Panc1 (cell line): Measurements from ENCODE around the gene RAET1E. TPM values are rescaled to one million over a fixed set of nuclear protein-coding genes. Genes with fewer than 3 reads are reported as not detected.
"Not testable (repeated sequence)": the region's sequence is repeated elsewhere in the genome, so short reads cannot be mapped to it uniquely, and the experiment has no call there.

ENCODE experiments used
- ATAC-seq: fragments of 200-7000 bp; cut with Tn5 transposase; 2 replicates; pipeline ENCODE4 v1.9.1; 2020; ENCODE audit warnings: mild to moderate bottlenecking, moderate library complexity
- BruUV-seq: library from RNA; stranded (reverse); fragments of 400-500 nt; replicated peaks from 2 replicates; lab custom pipeline; 2021; lab: Mats Ljungman, UMichigan
- CTCF ChIA-PET: fragments of 300-600 bp; sonication (Branson Sonifier 250); formaldehyde crosslinking; loops from one replicate; lab custom pipeline; 2022; ENCODE audit warnings: antibody characterized with exemption; lab: Charles Lee
- POLR2A ChIA-PET: fragments of 300-600 bp; sonication (Branson Sonifier 250); formaldehyde crosslinking; loops from one replicate; lab custom pipeline; 2022; ENCODE audit warnings: antibody characterized with exemption; lab: Charles Lee
- DNase-seq: peaks from one replicate; pipeline ENCODE4 v3.0.0-alpha.2; 2010; ENCODE audit warnings: low read depth, low spot score
- H3K27ac ChIP-seq: 2 replicates; pipeline ENCODE4 v1.5.1; 2011; ENCODE audit warnings: mild to moderate bottlenecking, low read length, inconsistent platforms
- H3K27me3 ChIP-seq: fragments of 200-500 bp; sonication (Bioruptor generic); 2 replicates; pipeline ENCODE4 v1.6.0; 2014; ENCODE audit warnings: low read length, inconsistent platforms; ENCODE audit not compliant: control insufficient read depth, insufficient read depth
- H3K36me3 ChIP-seq: fragments of 200-500 bp; sonication (Bioruptor generic); 2 replicates; pipeline ENCODE4 v1.5.1; 2014; ENCODE audit warnings: inconsistent platforms, mild to moderate bottlenecking, low read length, moderate library complexity; ENCODE audit not compliant: control insufficient read depth, insufficient read depth
- H3K4me1 ChIP-seq: 2 replicates; pipeline ENCODE4 v1.5.1; 2011; ENCODE audit warnings: inconsistent platforms, mild to moderate bottlenecking, low read length, moderate library complexity; ENCODE audit not compliant: control insufficient read depth, insufficient read depth
- H3K4me3 ChIP-seq, 2 experiments: 2 replicates each; pipeline ENCODE4 v1.5.1; 2011 to 2012; ENCODE audit warnings: low read depth in 2 of 2, low read length in 2 of 2, mild to moderate bottlenecking in 2 of 2, inconsistent platforms in 1 of 2, moderate library complexity in 1 of 2
- H3K9me3 ChIP-seq: fragments of 200-500 bp; sonication (Bioruptor generic); 2 replicates; pipeline ENCODE4 v1.5.1; 2014; ENCODE audit warnings: low read depth, mild to moderate bottlenecking, inconsistent platforms, low read length, moderate library complexity; ENCODE audit not compliant: control insufficient read depth, insufficient read depth
- CTCF ChIP-seq: fragments of 450-650 bp; IDR thresholded peaks from 2 replicates; pipeline ENCODE4 v1.5.1; 2017; ENCODE audit warnings: mild to moderate bottlenecking
- POLR2AphosphoS5 ChIP-seq: IDR thresholded peaks from 2 replicates; pipeline ENCODE4 v1.6.1; 2012; ENCODE audit warnings: mild to moderate bottlenecking, low read depth, low read length, moderate library complexity
- REST ChIP-seq, 2 experiments: IDR thresholded peaks; 2 replicates each; pipeline ENCODE4 v1.6.1; 2011 to 2012; ENCODE audit warnings: low read depth in 2 of 2, control low read depth in 1 of 2, low read length in 1 of 2, mild to moderate bottlenecking in 1 of 2, moderate library complexity in 1 of 2; ENCODE audit not compliant: insufficient read depth in 1 of 2
- SIN3A ChIP-seq: IDR thresholded peaks from 2 replicates; pipeline ENCODE4 v1.6.1; 2012; ENCODE audit warnings: low read depth, mild to moderate bottlenecking, low read length, moderate library complexity, borderline replicate concordance; ENCODE audit not compliant: insufficient read depth
- TCF7L2 ChIP-seq: IDR thresholded peaks from 2 replicates; pipeline ENCODE4 v1.6.1; 2011; ENCODE audit warnings: mild to moderate bottlenecking, low read depth, low read length, inconsistent platforms
- in situ Hi-C: cut with HindIII; loops from 2 replicates; pipeline ENCODE4 v1.10.0; 2016; ENCODE audit warnings: low sequenced_read_pairs, low pct_unique_long_range_greater_than_20kb
- intact Hi-C: fragments of 100-400 bp; cut with micrococcal nuclease; formaldehyde crosslinking; loops from one replicate; pipeline ENCODE4 v1.10.0; 2022; ENCODE audit not compliant: unreplicated experiment
- total RNA-seq: library from RNA; stranded (reverse); gene quantifications from one replicate; pipeline ENCODE4 v1.2.1, GENCODE V29; 2021; ENCODE audit not compliant: unreplicated experiment

The RAET1E gene
- total RNA-seq, 1 experiment from 2014 or later: 1.8 TPM

GRCh38 chr6:149854017-149854416 lies 43.9 kb downstream of the RAET1E start:
- Histone ChIP-seq H3K27ac (peak overlapping the region; percentile 91), H3K4me3 (peak overlapping the region in 1 of 2 experiments; percentile 4; a peak in 2 of 4 replicates), H3K4me1 (peaks cover 70% of the 10 kb centered on the region)
- H3K36me3 ChIP-seq, H3K9me3 ChIP-seq, intact Hi-C loops, POLR2A ChIA-PET, CTCF ChIA-PET, H3K27me3 ChIP-seq, in situ Hi-C loops, ATAC-seq, DNase-seq, BruUV-seq: not testable (repeated sequence)

GRCh38 chr6:149852881-149853280 lies 45.0 kb downstream of the RAET1E start:
- no TSS peak for BruUV-seq
- ATAC-seq (no peak), DNase-seq (no peak)
- ChIA-PET CTCF (no interaction called here), POLR2A (no interaction called here)
- peaks cover 7% of the 10 kb centered on the region for H3K36me3 ChIP-seq
- peaks cover 64% of the 10 kb centered on the region for H3K4me1 ChIP-seq
- peak overlapping the region in 1 of 2 experiments; percentile 23; a peak in 1 of 4 replicates for H3K4me3 ChIP-seq
- intact Hi-C loops (no loop called here), in situ Hi-C loops (no loop called here)
- H3K27ac ChIP-seq: peak overlapping the region; percentile 91
- no peaks in the 10 kb centered on the region for H3K27me3 ChIP-seq
- TF ChIP-seq TCF7L2 (no peak), REST (IDR thresholded peaks at IDR 0.05; ENCODE audit: insufficient read depth in 1 of 2, low read depth in 2 of 2, low read length in 1 of 2) (no peak), SIN3A (no peak), CTCF (no peak)
- no peaks in the 10 kb centered on the region for H3K9me3 ChIP-seq

GRCh38 chr6:149852180-149852579 lies 45.7 kb downstream of the RAET1E start:
- TF ChIP-seq REST (IDR thresholded peaks at IDR 0.05; ENCODE audit: insufficient read depth in 1 of 2, low read depth in 2 of 2, low read length in 1 of 2): no peak
- no peak for TF ChIP-seq TCF7L2
- TF ChIP-seq POLR2AphosphoS5: no peak; the same call in 1 of the 2 replicates
- TF ChIP-seq CTCF: no peak
- no peak for TF ChIP-seq SIN3A
- Histone ChIP-seq H3K4me3 (peak overlapping the region in 1 of 2 experiments; percentile 23; a peak in 2 of 4 replicates), H3K4me1 (peaks cover 64% of the 10 kb centered on the region), H3K27me3 (no peaks in the 10 kb centered on the region), H3K36me3 (peaks cover 7% of the 10 kb centered on the region), H3K27ac (peak overlapping the region; percentile 91), H3K9me3 (no peaks in the 10 kb centered on the region)
- no peak for DNase-seq
- BruUV-seq: no TSS peak
- ChIA-PET POLR2A (no interaction called here), CTCF (no interaction called here)
- peak; percentile 1; the same call in 1 of the 2 replicates for ATAC-seq
- in situ Hi-C loops: no loop called here
- intact Hi-C loops: no loop called here
